Coronary artery (tissue), 2 donors: ENCODE measurements around the gene HEY2.
"Not testable (repeated sequence)": the region's sequence is repeated elsewhere in the genome, so short reads cannot be mapped to it uniquely, and the experiment has no call there.

Experiments
- DNase-seq: peaks from one replicate; pipeline ENCODE4 v3.0.0-alpha.2; 2017; ENCODE audit warnings: low spot score
- H3K27ac ChIP-seq, 2 donors: fragments of 200-600 bp; sonication (generic); one replicate each; pipeline ENCODE4 v1.5.1; 2016 to 2019
- H3K4me3 ChIP-seq: fragments of 200-600 bp; sonication (generic); 2 replicates; pipeline ENCODE4 v1.5.1; 2016; ENCODE audit warnings: mild to moderate bottlenecking, moderate library complexity
- CTCF ChIP-seq: fragments of 200-600 bp; sonication (generic); IDR thresholded peaks from one replicate; pipeline ENCODE4 v1.5.1; 2019; ENCODE audit warnings: antibody characterized with exemption

Gene HEY2

GRCh38 chr6:125797120-125797885 is 47.9 kb downstream of the HEY2 start:
- no peak for DNase-seq
- H3K4me3 ChIP-seq, result no peak overlapping the region
- no peak overlapping the region for H3K27ac ChIP-seq
- no peak for TF ChIP-seq CTCF

- no peak for TF ChIP-seq CTCF
- no peak overlapping the region for H3K4me3 ChIP-seq
- DNase-seq, result no peak
- no peak overlapping the region for H3K27ac ChIP-seq
Measured at GRCh38 chr6:125797886-125798444, 48.5 kb downstream of the HEY2 start.

GRCh38 chr6:125798734-125799508 is 49.5 kb downstream of the HEY2 start:
- TF ChIP-seq CTCF, result no peak
- Histone ChIP-seq H3K4me3 (no peak overlapping the region), H3K27ac (no peak overlapping the region)
- no peak for DNase-seq

GRCh38 chr6:125802383-125802782 is 53.0 kb downstream of the HEY2 start:
- no peak for TF ChIP-seq CTCF
- no peak for DNase-seq
- Histone ChIP-seq H3K4me3 (no peak overlapping the region), H3K27ac (peak overlapping the region in 1 of 2 donors; percentile 59)

- Histone ChIP-seq H3K27ac (peak overlapping the region in 1 of 2 donors; percentile 59), H3K4me3 (no peak overlapping the region)
- DNase-seq, result no peak
- TF ChIP-seq CTCF, result no peak
Measured at GRCh38 chr6:125802943-125803377, 53.5 kb downstream of the HEY2 start.

- no peak overlapping the region for H3K27ac ChIP-seq
- no peak for TF ChIP-seq CTCF
- no peak for DNase-seq
- H3K4me3 ChIP-seq, result no peak overlapping the region
Measured at GRCh38 chr6:125804264-125804663, 54.8 kb downstream of the HEY2 start.

- DNase-seq, H3K27ac ChIP-seq, H3K4me3 ChIP-seq: not testable (repeated sequence)
Measured at GRCh38 chr6:125804866-125805425, 55.5 kb downstream of the HEY2 start.
